Measurements from ENCODE around the gene GP1BA.
"Not testable (repeated sequence)": the region's sequence is repeated elsewhere in the genome, so short reads cannot be mapped to it uniquely, and the experiment has no call there.

Gene GP1BA

GRCh38 chr17:4901648-4902344, 30.3 kb upstream of the GP1BA start:
- no peak for DNase-seq (ENCODE audit: low read depth in 2 of 2)

- DNase-seq (ENCODE audit: low read depth in 2 of 2), result no peak
Observed at GRCh38 chr17:4902540-4902939, 29.5 kb upstream of the GP1BA start.

GRCh38 chr17:4903051-4903818, 28.8 kb upstream of the GP1BA start, which contains the start of gene CHRNE:
CHRNE (minus strand) TSS chr17:4903098; CDS start chr17:4903063, 35 bp downstream.
- peak; percentile 42 to 52 for DNase-seq (ENCODE audit: low read depth in 2 of 2)

GRCh38 chr17:4906642-4907041, 25.4 kb upstream of the GP1BA start:
- DNase-seq (ENCODE audit: low read depth in 2 of 2), result not testable (repeated sequence)

GRCh38 chr17:4908301-4908700, 23.8 kb upstream of the GP1BA start:
- no peak for DNase-seq (ENCODE audit: low read depth in 2 of 2)

- peak; percentile 37 to 39 for DNase-seq (ENCODE audit: low read depth in 2 of 2)
Observed at GRCh38 chr17:4908711-4909496, 23.2 kb upstream of the GP1BA start.

GRCh38 chr17:4913994-4914393, 18.1 kb upstream of the GP1BA start:
- DNase-seq (ENCODE audit: low read depth in 2 of 2), result no peak

- DNase-seq (ENCODE audit: low read depth in 2 of 2), result not testable (repeated sequence)
Observed at GRCh38 chr17:4914551-4914950, 17.5 kb upstream of the GP1BA start.

- DNase-seq (ENCODE audit: low read depth in 2 of 2), result no peak
Observed at GRCh38 chr17:4919511-4920047, 12.5 kb upstream of the GP1BA start.

- DNase-seq (ENCODE audit: low read depth in 2 of 2), result no peak
Observed at GRCh38 chr17:4920351-4921048, 11.6 kb upstream of the GP1BA start.

GRCh38 chr17:4921320-4921719, 10.8 kb upstream of the GP1BA start:
- DNase-seq (ENCODE audit: low read depth in 2 of 2), result no peak

- not testable (repeated sequence) for DNase-seq (ENCODE audit: low read depth in 2 of 2)
Observed at GRCh38 chr17:4926577-4927335, 5.3 kb upstream of the GP1BA start.

- no peak for DNase-seq (ENCODE audit: low read depth in 2 of 2)
Observed at GRCh38 chr17:4928881-4929280, 3.2 kb upstream of the GP1BA start.

- DNase-seq (ENCODE audit: low read depth in 2 of 2), result no peak
Observed at GRCh38 chr17:4932756-4933155, 679 bp downstream of the GP1BA start.

- no peak for DNase-seq (ENCODE audit: low read depth in 2 of 2)
Observed at GRCh38 chr17:4933646-4934045, 1.6 kb downstream of the GP1BA start.

GRCh38 chr17:4934173-4934979, 2.3 kb downstream of the GP1BA start:
- DNase-seq (ENCODE audit: low read depth in 2 of 2), result no peak

GRCh38 chr17:4935650-4936049, 3.6 kb downstream of the GP1BA start:
- DNase-seq (ENCODE audit: low read depth in 2 of 2), result no peak

- DNase-seq (ENCODE audit: low read depth in 2 of 2), result no peak
Observed at GRCh38 chr17:4936436-4936835, 4.4 kb downstream of the GP1BA start.

- DNase-seq (ENCODE audit: low read depth in 2 of 2), result no peak
Observed at GRCh38 chr17:4937553-4937952, 5.5 kb downstream of the GP1BA start.

GRCh38 chr17:4938069-4938491, 6.0 kb downstream of the GP1BA start:
- no peak for DNase-seq (ENCODE audit: low read depth in 2 of 2)
